Loucy (cell line): Measurements from ENCODE around the gene MAP3K6.
A peak's percentile ranks its signal among the peaks of the same experiment; 100 is the strongest.
"Not testable (repeated sequence)": the region's sequence is repeated elsewhere in the genome, so short reads cannot be mapped to it uniquely, and the experiment has no call there.

Source experiments
- H2AFZ ChIP-seq: fragments of 200-600 bp; sonication (generic); 2 replicates; pipeline ENCODE4 v1.6.0; 2016; ENCODE audit warnings: antibody characterized with exemption, mild to moderate bottlenecking, low read length, moderate library complexity
- H3F3A ChIP-seq: fragments of 200-600 bp; 2 replicates; pipeline ENCODE4 v1.6.0; 2016; ENCODE audit warnings: antibody characterized with exemption, low read depth, mild to moderate bottlenecking
- H3K27me3 ChIP-seq: fragments of 200-600 bp; sonication (generic); 2 replicates; pipeline ENCODE4 v1.6.1; 2014; ENCODE audit warnings: low read length, mild to moderate bottlenecking; ENCODE audit not compliant: insufficient read depth, poor library complexity, severe bottlenecking
- H3K36me3 ChIP-seq: fragments of 200-600 bp; sonication (generic); 2 replicates; pipeline ENCODE4 v1.6.1; 2016; ENCODE audit warnings: low read length; ENCODE audit not compliant: insufficient read depth
- H3K4me1 ChIP-seq: fragments of 200-600 bp; sonication (generic); 2 replicates; pipeline ENCODE4 v1.5.1; 2014; ENCODE audit warnings: low read length, mild to moderate bottlenecking; ENCODE audit not compliant: insufficient read depth, poor library complexity, severe bottlenecking
- H3K4me2 ChIP-seq: fragments of 200-600 bp; sonication (generic); 2 replicates; pipeline ENCODE4 v1.6.0; 2014; ENCODE audit warnings: antibody characterized with exemption, low read length, low read depth, mild to moderate bottlenecking; ENCODE audit not compliant: poor library complexity, severe bottlenecking
- H3K4me3 ChIP-seq: fragments of 200-600 bp; sonication (generic); 2 replicates; pipeline ENCODE4 v1.5.1; 2014; ENCODE audit warnings: low read length, mild to moderate bottlenecking, mixed read lengths; ENCODE audit not compliant: poor library complexity, severe bottlenecking
- H3K79me2 ChIP-seq: fragments of 200-600 bp; sonication (generic); 2 replicates; pipeline ENCODE4 v1.6.1; 2014; ENCODE audit warnings: low read length; ENCODE audit not compliant: insufficient read depth
- H3K9ac ChIP-seq: fragments of 200-600 bp; sonication (generic); 2 replicates; pipeline ENCODE4 v1.6.0; 2014; ENCODE audit warnings: mild to moderate bottlenecking, low read depth, low read length, moderate library complexity; ENCODE audit not compliant: poor library complexity, severe bottlenecking
- H3K9me2 ChIP-seq: fragments of 200-600 bp; sonication (generic); replicated peaks from 2 replicates; pipeline ENCODE4 v1.6.1; 2016; ENCODE audit warnings: low read depth, low read length, mixed read lengths
- H3K9me3 ChIP-seq: fragments of 200-600 bp; sonication (generic); 2 replicates; pipeline ENCODE4 v1.6.1; 2014; ENCODE audit warnings: mild to moderate bottlenecking, antibody characterized with exemption, low read length, low read depth; ENCODE audit not compliant: insufficient read depth
- H4K20me1 ChIP-seq: fragments of 200-600 bp; sonication (generic); 2 replicates; pipeline ENCODE4 v1.6.0; 2014; ENCODE audit warnings: antibody characterized with exemption, low read length, mild to moderate bottlenecking; ENCODE audit not compliant: insufficient read depth, poor library complexity, severe bottlenecking
- EZH2phosphoT487 ChIP-seq: fragments of 200-600 bp; IDR thresholded peaks from 2 replicates; pipeline ENCODE4 v1.6.1; 2018; ENCODE audit warnings: antibody characterized with exemption, mild to moderate bottlenecking, moderate library complexity, borderline replicate concordance
- TF ChIP-seq, protein P1 (sequence below): fragments of 200-600 bp; sonication (generic); conservative IDR thresholded peaks from 2 replicates; pipeline ENCODE4 v1.5.1; 2014; ENCODE audit warnings: mild to moderate bottlenecking, antibody characterized with exemption, low read length

The MAP3K6 gene

DNA sequence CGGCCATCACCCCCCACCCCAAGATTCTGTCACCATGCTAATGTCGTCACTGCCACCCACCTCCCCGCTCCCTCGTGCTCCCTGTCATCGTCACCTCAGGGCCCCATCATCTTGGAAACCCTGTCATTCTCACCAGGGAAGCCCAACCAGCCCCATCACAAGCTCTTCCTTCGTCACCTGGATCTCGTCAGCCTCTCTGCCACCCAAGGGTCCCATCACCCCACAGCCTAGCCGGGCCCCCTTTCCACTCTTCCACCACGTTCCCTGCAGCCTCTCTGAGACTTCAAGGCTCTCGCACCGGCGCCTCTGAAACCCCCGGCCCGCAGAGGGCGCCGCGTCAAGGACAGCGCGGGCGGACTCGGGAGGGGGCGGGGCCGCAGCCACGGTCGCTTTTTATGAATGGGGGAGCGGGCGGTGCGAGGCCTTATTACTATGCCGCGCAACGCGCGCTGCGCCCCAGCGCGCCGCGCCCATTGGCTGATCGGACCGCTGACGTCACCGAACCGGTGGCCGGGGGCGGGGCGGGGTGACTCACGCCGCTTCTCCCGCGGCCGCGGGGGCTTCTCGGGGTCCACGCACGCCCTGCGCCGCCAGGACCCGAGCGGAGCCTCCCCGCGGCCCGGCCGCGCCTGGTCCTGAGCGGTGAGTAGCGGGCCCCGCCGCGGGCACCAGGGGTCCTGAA, 25.5 kb upstream of the MAP3K6 start, which contains the start of gene GPR3:
TSS of gene GPR3 (plus strand) at position 527 of the 682 bp plus-strand sequence. CDS start 1,177 bp downstream, outside the sequence.
- Histone ChIP-seq H3K36me3 (no peaks in the 10 kb centered on the region), H3K9me2 (no peaks in the 10 kb centered on the region), H2AFZ (0 out of 2 replicates have a peak within 1 kb of the TSS, but pooled peaks have one; percentile 51), H3K9ac (peak within 1 kb of the TSS; percentile 61), H3K9me3 (no peaks in the 10 kb centered on the region), H4K20me1 (no peaks in the 10 kb centered on the region), H3K4me3 (peak within 1 kb of the TSS; percentile 72), H3K27me3 (no peaks in the 10 kb centered on the region), H3K79me2 (no peaks in the 10 kb centered on the region), H3K4me1 (peaks cover 11% of the 10 kb centered on the region), H3K4me2 (peak within 1 kb of the TSS; percentile 89), H3F3A (no peaks in the 10 kb centered on the region)
- TF ChIP-seq, protein P1, sequence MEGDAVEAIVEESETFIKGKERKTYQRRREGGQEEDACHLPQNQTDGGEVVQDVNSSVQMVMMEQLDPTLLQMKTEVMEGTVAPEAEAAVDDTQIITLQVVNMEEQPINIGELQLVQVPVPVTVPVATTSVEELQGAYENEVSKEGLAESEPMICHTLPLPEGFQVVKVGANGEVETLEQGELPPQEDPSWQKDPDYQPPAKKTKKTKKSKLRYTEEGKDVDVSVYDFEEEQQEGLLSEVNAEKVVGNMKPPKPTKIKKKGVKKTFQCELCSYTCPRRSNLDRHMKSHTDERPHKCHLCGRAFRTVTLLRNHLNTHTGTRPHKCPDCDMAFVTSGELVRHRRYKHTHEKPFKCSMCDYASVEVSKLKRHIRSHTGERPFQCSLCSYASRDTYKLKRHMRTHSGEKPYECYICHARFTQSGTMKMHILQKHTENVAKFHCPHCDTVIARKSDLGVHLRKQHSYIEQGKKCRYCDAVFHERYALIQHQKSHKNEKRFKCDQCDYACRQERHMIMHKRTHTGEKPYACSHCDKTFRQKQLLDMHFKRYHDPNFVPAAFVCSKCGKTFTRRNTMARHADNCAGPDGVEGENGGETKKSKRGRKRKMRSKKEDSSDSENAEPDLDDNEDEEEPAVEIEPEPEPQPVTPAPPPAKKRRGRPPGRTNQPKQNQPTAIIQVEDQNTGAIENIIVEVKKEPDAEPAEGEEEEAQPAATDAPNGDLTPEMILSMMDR: peak; percentile 59
- TF ChIP-seq EZH2phosphoT487: no peak

DNA sequence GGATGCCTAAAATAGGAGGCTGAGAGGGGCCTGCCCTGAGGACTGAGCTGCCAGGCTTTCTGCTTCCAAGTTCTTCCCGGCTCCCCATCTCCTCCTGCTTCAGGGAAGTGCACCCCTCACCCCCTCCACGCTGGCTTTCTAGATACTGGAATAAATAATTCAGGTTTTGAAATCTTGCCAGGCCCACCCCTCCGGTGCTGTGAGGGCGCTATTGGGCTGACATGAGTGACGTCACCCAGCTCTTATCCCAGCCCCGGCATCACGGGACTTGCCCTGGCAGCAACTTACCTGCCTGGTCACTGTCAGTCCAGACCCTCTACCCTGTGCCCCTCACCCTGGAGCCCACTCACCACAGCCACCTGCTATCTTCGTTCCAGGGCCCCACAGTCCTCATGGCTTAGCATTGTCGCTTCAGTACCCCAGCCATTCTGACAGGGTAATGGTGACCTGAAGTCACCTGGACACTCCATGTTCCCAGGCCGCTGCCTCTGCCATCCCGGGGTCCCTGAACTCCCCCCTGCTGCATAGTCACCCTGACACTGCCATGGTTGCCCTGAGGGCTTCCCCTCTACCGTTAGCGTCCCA, 24.8 kb upstream of the MAP3K6 start:
- Histone ChIP-seq H3K4me3 (peak overlapping the region; percentile 72), H3K9me3 (no peaks in the 10 kb centered on the region), H3K4me1 (peaks cover 11% of the 10 kb centered on the region), H3K79me2 (no peaks in the 10 kb centered on the region), H3K36me3 (no peaks in the 10 kb centered on the region), H4K20me1 (no peaks in the 10 kb centered on the region), H3K27me3 (no peaks in the 10 kb centered on the region), H2AFZ (no peak overlapping the region), H3K9ac (no peak overlapping the region), H3K4me2 (peak overlapping the region; percentile 89), H3K9me2 (no peaks in the 10 kb centered on the region), H3F3A (no peaks in the 10 kb centered on the region)
- TF ChIP-seq, protein P1: no peak
- no peak for TF ChIP-seq EZH2phosphoT487

DNA sequence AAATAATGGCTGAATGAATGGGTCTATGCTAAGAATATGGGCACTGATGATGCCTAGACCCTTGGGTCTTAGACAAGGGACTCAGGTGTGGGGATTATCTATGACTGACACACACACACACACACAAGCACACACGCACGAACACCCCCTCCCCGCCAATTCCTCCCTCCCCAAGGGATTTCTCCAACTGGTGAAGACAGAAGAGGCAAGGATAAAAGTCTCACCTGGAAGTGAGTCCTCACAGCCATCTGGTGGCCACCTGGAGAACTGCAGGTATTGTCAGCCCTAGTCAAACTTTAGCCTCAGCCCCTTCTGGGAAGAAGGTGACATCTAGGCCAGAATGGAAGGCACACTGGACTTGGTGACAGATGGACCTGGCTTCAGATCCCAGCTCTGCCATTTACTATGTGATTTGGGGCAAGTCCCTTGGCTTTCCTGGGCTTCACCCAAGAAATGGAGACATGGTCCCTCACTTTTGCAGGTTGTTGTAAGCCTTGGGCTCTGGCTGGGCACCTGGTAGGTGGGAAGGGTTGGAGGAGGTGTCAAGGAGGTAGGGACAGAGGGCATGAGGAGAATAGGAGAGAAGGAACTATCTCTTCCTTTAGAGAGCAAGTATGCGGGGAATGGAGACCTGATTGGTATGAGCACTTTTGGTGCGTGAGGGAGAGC, 21.7 kb upstream of the MAP3K6 start:
- no peak overlapping the region for H3K4me3 ChIP-seq
- no peak for TF ChIP-seq EZH2phosphoT487
- TF ChIP-seq, protein P1: peak; percentile 97
- no peak overlapping the region for H3K9ac ChIP-seq
- no peaks in the 10 kb centered on the region for H3K9me2 ChIP-seq
- no peaks in the 10 kb centered on the region for H3K27me3 ChIP-seq
- no peak overlapping the region for H2AFZ ChIP-seq
- H3K79me2 ChIP-seq: no peaks in the 10 kb centered on the region
- H4K20me1 ChIP-seq: no peaks in the 10 kb centered on the region
- peaks cover 11% of the 10 kb centered on the region for H3K4me1 ChIP-seq
- no peak overlapping the region for H3K4me2 ChIP-seq
- H3K9me3 ChIP-seq: no peaks in the 10 kb centered on the region
- H3K36me3 ChIP-seq: no peaks in the 10 kb centered on the region
- no peaks in the 10 kb centered on the region for H3F3A ChIP-seq

DNA sequence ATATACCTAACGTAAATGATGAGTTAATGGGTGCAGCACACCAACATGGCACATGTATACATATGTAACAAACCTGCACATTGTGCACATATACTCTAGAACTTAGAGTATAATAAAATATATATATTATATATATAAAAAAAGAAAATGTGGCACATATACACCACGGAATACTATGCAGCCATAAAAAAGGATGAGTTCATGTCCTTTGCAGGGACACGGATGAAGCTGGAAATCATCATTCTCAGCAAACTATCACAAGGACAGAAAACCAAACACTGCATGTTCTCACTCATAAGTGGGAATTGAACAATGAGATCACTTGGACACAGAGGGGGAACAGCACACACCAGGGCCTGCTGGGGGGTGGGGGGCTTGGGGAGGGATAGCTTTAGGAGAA, 18.0 kb upstream of the MAP3K6 start:
- H3K36me3 ChIP-seq, H3F3A ChIP-seq, H3K79me2 ChIP-seq, H3K9me2 ChIP-seq, H3K9me3 ChIP-seq, H4K20me1 ChIP-seq, H3K4me2 ChIP-seq, H3K27me3 ChIP-seq, H3K4me3 ChIP-seq, H3K4me1 ChIP-seq, H3K9ac ChIP-seq, H2AFZ ChIP-seq: not testable (repeated sequence)
